HG03175 (cell line): ENCODE results near the gene RGS18.
"Not testable (repeated sequence)": the region's sequence is repeated elsewhere in the genome, so short reads cannot be mapped to it uniquely, and the experiment has no call there.

Source experiments
- ATAC-seq: cut with Tn5 transposase; IDR thresholded peaks from one replicate; pipeline ENCODE4 v1.9.1; 2021; ENCODE audit warnings: mild to moderate bottlenecking, moderate library complexity; ENCODE audit not compliant: unreplicated experiment

Gene RGS18

DNA sequence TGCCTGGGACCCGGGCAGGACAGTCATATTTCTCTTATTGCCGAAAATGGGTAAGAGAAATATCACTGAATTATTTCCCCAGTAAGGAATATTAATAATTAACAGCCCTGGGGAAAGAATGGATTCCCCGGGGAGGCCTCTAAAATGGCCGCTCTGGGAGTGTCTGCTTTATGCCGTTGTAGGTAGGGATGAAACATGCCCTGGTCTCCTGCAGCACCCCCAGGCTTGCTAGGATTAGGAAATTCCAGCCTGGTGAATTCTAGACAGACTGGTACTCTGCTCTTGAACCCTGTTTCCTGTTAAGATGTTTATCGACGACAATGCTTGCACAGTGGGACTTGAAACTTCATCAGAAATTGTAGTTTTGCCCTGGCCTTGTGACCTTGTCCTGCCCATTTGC is 6.7 kb downstream of the RGS18 start:
- ATAC-seq, result not testable (repeated sequence)

DNA sequence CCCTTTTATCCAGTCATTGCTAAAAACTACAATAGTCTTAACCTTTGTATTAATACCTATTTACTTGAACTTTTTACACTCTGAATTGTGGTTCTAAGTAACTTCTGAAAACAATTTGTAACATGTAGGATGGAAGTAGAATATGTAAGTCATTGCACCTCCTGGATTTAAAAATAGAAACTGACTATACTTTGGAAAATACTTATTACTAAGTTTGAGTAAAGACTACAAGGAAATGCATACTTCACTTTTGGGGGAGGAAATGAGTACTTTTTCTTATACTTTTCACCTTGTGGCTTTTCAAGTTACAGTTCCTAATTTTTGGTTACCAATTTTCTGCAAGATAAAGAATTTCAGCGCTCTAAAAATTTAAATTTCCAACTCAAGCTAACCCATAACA is 8.7 kb downstream of the RGS18 start:
- ATAC-seq, result no peak

DNA sequence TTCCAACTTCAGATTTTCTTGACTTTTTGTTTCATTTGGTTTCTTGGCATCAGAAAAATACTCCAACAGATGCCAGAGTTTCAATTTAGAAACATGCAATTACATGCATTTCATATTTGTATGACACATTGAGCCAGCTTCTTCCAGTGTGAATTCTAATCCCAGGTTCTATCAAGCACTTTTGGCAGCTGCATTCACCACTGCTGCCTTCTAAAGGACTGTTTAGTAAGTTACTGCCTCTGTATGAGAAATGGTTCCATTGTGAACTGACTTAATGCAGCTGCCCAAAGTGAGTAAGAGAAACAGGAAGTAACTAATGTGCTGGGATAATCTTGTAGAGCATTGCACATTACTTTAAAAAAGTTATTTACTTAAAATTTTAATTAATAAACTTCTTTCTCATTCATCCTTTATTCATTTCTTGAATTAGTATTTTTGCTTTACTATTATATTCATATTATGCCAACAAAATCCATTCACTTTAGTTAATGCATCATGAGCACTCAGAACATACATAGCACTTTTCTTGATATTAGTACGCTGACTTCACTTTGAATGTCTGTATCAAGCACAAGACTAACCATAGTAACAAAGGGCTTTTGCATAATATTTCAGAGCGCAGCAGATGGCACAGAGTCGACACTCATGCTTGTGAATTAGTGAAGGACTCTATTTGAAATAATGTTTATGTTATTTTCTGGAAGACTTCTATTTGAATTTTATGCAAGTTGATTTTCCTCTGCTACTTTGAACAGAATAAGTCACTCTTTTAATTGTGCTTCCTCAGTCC is 9.8 kb downstream of the RGS18 start:
- no peak for ATAC-seq

DNA sequence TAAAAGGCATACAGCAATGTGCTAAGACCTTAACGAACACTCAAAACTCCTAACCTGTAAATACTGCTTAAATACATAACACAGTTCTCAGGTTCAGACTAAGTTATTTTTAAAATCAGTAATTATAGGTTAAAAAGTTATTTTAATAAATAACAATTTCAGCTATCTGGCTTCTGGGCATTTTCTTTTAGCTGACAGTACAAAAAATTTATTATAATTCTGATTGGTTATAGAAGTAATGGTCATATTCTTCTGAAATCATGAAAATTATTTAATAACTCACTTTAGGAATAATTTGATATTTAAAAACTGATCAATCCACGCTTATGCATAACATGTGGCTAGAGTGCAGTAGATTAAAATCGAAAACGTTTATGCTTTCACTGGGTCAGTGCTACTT is 10.7 kb downstream of the RGS18 start:
- ATAC-seq, result no peak

DNA sequence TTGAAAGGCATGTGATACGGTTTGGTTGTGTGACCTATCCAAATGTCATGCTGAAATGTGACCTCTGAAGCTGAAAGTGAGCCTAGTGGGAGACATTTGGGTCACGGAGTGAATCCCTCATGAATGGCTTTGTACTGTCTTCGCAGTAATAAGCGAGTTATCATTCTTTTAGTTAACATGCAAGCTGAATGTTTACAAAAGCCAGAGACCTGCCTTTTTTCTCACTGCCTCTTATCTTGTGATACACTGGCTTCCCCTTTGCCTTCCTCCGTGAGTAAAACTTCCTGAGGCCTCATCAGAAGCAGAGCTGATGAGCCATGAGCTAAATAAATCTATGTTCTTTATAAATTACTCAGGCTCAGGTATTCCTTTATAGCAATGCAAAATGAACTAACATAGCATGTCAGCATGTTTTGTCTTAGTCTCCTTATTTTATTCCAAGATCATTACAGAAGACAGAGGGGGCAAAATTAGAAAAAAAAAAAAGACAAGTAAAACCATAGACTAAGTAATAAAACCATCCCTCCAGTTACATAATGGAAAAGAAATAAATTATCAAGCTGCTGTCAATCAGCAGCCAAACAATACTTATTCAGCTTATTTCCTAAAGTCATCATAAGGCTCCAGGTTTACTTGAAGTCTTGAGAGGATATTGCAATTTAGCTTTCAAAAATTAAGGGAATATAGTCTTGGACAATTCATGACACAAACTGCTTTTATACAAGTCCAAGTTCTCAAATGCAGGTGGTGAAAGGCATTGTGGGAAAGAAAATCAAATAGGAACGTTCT is 12.1 kb downstream of the RGS18 start:
- no peak for ATAC-seq

DNA sequence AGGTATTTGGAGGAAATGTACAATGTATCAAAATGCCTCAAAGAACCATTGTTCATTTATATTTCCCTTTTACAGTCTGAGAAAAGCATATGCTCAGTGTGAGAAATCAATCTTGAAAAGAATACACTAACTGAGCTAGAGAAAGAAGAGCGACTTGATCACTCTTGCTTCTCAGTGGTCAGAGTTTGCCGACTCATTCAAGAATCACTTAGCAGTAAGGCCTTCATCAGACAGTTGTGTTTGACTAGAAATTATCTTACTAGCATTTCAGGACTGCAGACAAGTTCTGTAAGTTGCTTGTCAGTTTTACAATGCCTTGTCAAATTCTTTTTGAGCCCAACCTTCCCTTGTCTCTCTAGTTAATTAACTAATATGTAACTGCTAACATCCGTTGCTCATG is 12.9 kb downstream of the RGS18 start:
- ATAC-seq, result no peak

DNA sequence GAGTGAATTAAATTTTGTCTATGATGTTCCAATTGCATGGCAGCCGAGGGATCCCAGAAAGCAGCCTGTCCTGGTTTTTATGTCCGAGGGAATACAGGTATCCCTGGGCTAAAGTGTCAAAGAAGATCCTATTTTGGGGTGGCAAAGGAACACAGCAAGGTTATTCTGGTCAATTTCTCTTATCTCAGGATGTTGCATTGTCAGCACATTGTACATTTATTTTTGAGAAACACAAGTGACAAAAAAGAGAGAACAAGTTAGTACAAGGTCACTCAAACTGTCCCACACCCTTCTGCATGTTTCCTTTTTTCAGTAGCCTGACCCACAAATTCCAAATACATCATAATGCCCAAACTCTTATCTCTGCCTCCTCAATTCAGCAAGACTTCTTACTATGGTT is 17.7 kb downstream of the RGS18 start:
- ATAC-seq, result no peak

DNA sequence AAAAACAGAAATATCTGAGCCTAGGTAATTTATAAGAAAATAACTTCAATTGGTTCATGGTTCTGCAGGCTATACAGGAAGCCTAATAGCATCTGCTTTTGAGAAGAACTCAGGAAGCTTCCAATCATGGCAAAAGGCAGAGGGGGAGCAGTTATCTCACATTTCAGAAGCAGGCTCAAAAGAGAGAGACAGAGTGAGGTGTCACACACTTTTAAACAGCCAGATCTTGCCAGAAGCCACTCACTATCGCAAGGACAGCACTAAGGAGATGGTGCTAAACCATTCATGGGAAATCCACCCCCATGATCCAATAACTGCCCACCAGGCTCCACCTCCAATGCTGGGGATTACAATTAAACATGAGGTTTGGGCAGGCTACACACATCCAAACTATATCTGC is 25.5 kb downstream of the RGS18 start:
- no peak for ATAC-seq

DNA sequence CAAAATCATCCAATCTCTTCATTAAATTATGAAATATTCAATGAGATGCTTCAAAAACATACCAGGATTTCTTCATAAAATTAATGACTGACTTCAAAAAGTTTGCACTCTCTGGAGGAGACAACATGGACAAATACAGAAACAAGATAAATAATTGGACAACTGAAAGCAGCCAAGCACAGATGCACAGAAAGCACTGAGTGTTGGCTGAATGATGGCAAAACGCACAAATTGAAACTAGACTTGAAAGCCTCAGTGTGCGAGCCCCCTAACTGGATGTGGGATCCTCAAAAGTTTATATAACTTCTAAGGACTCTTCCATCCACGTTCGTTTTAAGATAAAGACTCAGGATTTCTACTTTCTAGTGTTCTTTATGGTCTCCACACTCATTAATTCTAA is 27.9 kb downstream of the RGS18 start:
- ATAC-seq, result no peak

DNA sequence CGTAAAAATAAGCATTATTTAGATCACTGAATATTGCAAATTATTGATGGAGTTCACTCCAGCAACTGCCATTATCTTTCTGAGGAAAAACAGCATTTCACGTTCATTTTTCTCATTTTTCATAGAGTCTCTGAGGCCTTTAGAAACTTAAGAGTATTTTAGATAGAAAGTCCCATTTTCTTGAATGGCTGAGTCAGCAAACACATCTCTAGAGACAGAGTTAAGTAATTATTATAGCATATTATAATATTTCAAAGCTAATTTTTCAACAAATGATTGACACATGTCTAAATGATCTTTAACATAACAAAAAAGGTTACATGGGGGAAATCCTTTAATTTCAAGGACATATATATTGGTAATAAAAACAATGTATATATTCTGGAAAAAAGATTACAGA is 31.8 kb downstream of the RGS18 start:
- no peak for ATAC-seq

DNA sequence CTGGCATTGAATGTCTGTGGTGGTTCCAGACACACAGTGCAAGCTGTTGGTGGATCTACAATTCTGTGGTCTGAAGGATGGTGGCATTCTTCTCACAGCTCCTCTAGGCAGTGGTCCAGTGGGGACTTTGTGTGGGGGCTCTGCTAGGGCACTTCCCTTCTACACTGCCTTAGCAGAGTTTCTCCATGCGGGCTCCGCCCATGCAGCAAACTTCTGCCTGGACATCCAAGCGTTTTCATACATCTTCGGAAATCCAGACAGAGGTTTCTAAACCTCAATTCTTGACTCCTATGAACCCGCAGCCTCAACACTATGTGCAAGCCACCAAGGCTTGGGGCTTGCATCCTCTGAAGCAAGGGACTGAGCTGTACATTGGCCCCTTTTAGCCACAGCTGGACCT is 43.0 kb downstream of the RGS18 start:
- ATAC-seq, result no peak

DNA sequence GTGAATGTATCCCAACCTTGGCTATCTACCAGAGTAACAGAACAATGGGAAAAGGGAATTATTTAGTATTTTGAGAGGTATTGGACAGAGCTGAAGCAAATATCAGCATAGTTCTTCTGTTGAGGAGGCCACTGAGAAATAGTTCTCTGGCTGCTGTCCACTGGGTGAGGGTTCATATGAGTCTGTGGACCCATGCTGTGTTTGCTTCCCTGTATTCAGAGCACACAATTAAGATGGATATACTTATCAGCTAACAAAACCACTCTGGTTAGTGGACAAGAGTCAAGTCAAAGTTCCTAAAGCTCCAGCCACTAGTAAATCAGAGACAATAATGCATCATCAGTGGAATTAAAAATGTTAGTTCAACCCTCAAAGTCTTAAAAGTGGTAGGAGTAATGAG is 66.1 kb downstream of the RGS18 start:
- no peak for ATAC-seq

DNA sequence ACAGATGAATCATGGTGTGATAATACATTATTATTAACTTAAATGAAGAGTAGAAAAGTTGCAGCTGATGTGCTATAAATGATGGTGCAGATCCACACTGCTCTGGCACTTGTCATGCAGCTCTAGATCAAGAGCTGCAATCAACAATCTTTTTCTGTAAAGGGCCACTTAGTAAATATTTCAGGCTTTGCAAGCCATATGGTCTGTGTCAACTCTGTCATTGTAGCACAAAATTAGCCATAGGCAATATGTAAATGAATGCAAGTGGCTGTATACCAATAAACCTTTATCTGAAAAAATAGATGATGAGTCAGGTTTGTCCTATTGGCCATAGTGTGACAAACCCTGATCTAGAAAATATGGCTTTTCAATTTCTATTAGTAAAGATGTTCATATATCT is 66.6 kb downstream of the RGS18 start:
- ATAC-seq, result no peak

DNA sequence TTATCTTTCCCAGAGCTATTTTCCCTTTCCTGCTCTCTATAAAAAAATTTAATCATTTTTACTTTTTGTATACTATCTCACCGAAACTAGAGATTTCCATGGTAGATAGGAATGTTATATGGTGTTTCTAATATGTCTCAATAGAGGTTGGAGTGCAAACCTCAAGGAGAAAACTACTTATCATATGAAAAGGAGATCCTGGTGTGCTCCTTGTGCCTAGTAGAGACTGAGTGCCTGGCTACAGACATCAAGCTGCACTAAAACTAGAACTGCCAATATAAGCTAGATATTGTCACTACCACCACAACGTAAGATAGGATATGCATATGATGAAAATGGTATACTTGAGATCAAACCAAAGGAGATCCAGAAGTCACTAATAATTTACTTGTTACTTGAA is 67.0 kb downstream of the RGS18 start:
- ATAC-seq, result no peak

DNA sequence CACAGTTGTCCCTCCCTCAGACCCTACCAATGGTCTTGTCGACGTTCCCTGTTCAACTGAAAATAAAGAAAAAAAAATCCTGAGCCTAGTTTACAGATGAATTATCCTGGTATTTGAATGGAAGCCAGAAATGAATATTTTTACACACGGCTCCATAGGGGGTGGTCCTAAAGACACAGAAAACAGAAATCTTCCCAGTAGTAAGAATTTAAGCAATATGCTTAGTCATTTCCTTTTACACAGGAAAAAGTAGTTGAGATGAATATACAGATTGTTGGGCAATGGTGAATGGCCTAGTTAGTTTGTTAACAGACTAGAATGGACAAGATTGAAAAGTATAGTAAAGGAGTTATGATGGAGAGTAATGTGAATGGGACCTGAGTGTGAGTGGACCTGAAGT is 67.4 kb downstream of the RGS18 start:
- ATAC-seq, result no peak

DNA sequence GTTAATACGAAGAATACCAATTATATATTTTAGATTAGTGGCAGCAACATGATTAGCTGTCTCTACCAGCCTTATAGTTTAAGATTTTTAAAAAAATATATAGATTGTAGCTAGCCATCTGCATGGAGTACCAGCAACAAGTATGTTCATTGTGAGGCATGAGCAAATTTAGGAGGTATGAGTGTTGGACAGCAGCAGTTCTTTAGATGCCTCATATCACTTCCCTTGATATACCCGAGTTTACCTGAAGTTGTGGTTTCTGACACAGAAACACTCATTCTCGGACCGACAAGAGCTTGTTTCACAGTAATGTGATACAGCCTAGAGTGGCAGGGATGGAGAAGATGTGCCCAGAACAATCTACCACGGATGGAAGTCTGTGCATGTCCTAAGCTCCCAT is 69.1 kb downstream of the RGS18 start:
- ATAC-seq, result no peak

DNA sequence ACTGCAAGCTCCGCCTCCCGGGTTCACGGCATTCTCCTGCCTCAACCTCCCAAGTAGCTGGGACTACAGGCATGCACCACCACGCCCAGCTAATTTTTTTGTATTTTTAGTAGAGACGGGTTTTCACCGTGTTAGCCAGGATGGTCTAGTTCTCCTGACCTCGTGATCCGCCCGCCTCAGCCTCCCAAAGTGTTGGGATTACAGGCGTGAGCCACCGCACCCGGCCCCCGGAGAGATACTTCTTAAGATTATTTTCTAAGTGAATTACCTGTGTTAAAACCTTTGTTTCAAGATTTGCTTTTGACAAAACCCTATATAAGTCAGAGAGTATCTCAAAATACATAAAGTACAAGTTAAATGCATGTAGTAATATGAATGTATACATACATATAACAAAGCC is 69.7 kb downstream of the RGS18 start:
- ATAC-seq, result not testable (repeated sequence)

DNA sequence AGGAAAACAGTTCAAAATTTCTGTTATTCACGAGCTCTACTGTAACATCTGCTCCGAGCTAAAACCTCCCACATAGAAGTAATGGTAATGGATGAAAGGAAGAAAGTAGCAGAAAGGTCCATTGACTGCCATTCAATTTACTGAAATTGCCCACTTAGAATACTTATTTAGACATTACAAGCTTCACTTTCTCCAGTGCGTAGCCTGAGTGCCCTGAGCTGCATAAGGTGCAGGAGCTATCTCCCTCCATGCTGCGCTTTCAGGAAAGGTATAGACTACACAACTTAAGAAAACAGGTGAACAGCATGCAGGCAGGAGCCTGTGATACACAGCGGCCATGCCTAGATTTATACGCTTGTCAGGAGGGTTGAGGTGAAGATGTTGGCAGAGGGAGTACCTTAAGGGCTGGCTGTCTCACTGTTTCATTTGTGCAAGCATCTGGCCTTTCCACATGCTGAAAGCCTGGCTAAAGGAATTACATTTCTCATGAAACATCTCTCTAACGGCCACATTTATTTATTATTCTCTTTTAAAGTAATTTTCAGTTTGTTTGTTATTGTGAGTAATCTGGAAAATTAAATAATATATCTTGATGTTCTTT is 74.7 kb downstream of the RGS18 start:
- ATAC-seq, result no peak

DNA sequence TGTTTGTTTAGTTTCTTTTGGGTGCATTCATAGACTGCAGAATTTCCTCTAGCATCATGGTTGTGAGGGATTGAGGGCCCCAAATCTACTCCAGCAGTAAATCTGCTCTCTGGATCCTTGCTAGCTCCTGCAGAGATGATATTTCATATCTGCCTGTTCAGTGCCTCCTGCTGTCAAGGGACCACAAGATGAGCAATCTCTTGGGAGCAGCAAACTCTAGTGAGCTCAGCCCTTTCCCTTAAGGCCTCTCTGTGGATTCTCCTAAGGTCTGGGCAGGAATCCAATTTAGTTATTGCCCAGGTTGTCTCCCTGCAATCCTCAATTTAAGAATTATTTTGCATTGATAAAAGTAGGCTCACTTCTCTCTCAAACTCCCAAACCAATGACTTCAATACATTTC is 76.9 kb downstream of the RGS18 start:
- ATAC-seq, result no peak
